ENCODE results near the gene PPP6R2. TPM values are rescaled to one million over a fixed set of nuclear protein-coding genes. Genes with fewer than 3 reads are reported as not detected.

PPP6R2 gene
- total and polyA plus RNA-seq, 9 of the 15 experiments (the other 6 are each of a cell fraction or from before 2014, with no cell fraction given) = 0.32 to 39.8 (median 21.4) TPM

DNA sequence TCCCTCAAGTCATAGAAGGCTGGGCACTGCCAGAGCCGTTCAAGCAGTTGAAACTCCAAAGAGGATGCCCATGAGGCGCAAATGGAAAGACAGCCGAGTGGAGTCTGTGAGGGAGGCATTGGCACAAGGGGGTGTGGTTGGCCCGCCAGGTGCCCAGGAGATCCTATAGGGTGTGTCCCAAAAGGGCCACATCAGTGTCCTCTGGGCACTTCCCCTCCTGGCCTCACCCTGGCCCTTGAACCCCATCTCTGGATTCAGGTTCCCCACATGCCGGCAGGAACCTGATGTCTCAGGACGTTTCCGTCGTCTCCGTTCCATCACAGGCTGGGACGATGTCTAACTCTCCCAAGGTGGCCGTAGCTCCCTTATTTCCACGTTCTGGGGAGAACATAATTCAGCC, 77.5 kb downstream of the PPP6R2 start:
- H3K9ac ChIP-seq (ENCODE audit: insufficient read depth in 1 of 2, low read depth in 2 of 2, low read length in 2 of 2) = no peak overlapping the region
- in situ Hi-C loops (cut with MboI) (no loop called here), intact Hi-C loops (cut with micrococcal nuclease) (no loop called here)
- H3K27me3 ChIP-seq (ENCODE audit: control insufficient read depth in 2 of 2, insufficient read depth in 2 of 2, low read length in 2 of 2) = no peaks in the 10 kb centered on the region
- H3K9me3 ChIP-seq (replicated peaks; ENCODE audit: control insufficient read depth, insufficient read depth, low read depth, low read length) = no peaks in the 10 kb centered on the region
- FAIRE-seq = no peak
- H3K4me3 ChIP-seq = no peak overlapping the region
- H2AFZ ChIP-seq (ENCODE audit: low read depth, low read length) = no peak overlapping the region
- ChIA-PET POLR2A (interaction anchor here (0.6 kb wide), 1 partner anchor 8 kb away, joined by 4 read pairs; no protein-coding TSS in a partner anchor), CTCF (ENCODE audit: low intra/inter-chr PET ratio) (no interaction called here)
- no TSS peak for BruUV-seq (replicated peaks)
- H4K20me1 ChIP-seq (replicated peaks; ENCODE audit: control insufficient read depth, insufficient read depth, low read length) = no peaks in the 10 kb centered on the region; the same call in 1 of the 2 replicates
- DNase-seq (ENCODE audit: extremely low read depth in 1 of 4, low spot score in 3 of 4) = no peak
- 96% methylated on average over 4 of the region's 12 CpGs for WGBS (ENCODE audit: insufficient coverage, low coverage, missing lambda C conversion rate)
- H3K4me1 ChIP-seq (replicated peaks in 1 of 2; ENCODE audit: control insufficient read depth in 2 of 2, insufficient read depth in 2 of 2, low read length in 2 of 2) = peaks cover 0 to 6% of the 10 kb centered on the region in 2 experiments; a peak in 2 of 5 replicates
- H3K9me1 ChIP-seq (ENCODE audit: control insufficient read depth, insufficient read depth, low read length) = no peaks in the 10 kb centered on the region
- H3K4me2 ChIP-seq (ENCODE audit: insufficient read depth, low read length) = no peak overlapping the region
- H3K27ac ChIP-seq (ENCODE audit: extremely low read depth, low read depth, low read length) = no peak overlapping the region
- H3K36me3 ChIP-seq (ENCODE audit: control insufficient read depth, insufficient read depth, low read length) = peaks cover 82% of the 10 kb centered on the region; the same call in 2 of the 3 replicates
- no peaks in the 10 kb centered on the region for H3K79me2 ChIP-seq (ENCODE audit: control insufficient read depth, insufficient read depth, low read length)
- TF ChIP-seq NCOA2 (IDR thresholded peaks at IDR 0.05; ENCODE audit: partially characterized antibody in 2 of 2) (no peak), HNRNPH1 (optimal IDR thresholded peaks at IDR 0.05; ENCODE audit: low read depth, low read length) (no peak)
- no peak for ATAC-seq

DNA sequence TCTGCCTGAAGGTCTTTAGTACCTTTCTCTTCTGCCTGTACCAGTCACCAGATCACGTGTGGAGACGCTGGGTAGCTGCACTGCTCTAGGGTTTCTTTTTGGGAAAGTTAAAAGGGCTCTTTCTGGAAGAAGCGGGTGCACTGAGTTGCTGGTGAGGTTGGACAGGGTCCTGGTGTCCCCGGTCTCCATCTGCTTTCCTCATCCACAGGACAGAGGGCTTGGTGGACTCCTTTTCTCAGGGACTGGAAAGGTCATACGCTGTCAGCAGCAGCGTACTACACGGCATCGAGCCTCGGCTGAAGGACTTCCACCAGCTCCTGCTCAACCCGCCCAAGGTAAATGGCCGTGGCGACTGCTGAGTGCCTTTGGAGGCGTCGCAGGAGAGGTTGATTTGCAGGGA, 78.9 kb downstream of the PPP6R2 start:
- intact Hi-C loops (cut with micrococcal nuclease) = no loop called here
- Histone ChIP-seq H3K36me3 (ENCODE audit: control insufficient read depth, insufficient read depth, low read length) (peaks cover 73% of the 10 kb centered on the region; the same call in 2 of the 3 replicates), H3K4me3 (no peak overlapping the region)
- TF ChIP-seq CHD4 (IDR thresholded peaks at IDR 0.05; ENCODE audit: insufficient read depth, insufficient replicate concordance, low read depth, low read length, poor library complexity, severe bottlenecking) (no peak), TEAD4 (IDR thresholded peaks at IDR 0.05; ENCODE audit: low read length) (no peak), TEAD4 (CRISPR knock-in tag; IDR thresholded peaks at IDR 0.05; ENCODE audit: borderline replicate concordance) (no peak), ZNF778 (CRISPR knock-in tag; IDR thresholded peaks at IDR 0.05) (no peak), PYGO2 (tag; IDR thresholded peaks at IDR 0.05) (no peak), SP2 (IDR thresholded peaks at IDR 0.05; ENCODE audit: extremely low read depth, low read depth, low read length, poor library complexity, severe bottlenecking) (no peak), RBM14 (IDR thresholded peaks at IDR 0.05; ENCODE audit: borderline replicate concordance, insufficient read depth, low read depth, low read length) (no peak), ESRRA (IDR thresholded peaks at IDR 0.05; ENCODE audit: borderline replicate concordance, low read depth) (no peak), NFXL1 (CRISPR knock-in tag; IDR thresholded peaks at IDR 0.05) (no peak), ATF1 (CRISPR knock-in tag; IDR thresholded peaks at IDR 0.05) (no peak), ATF1 (tag; IDR thresholded peaks at IDR 0.05) (no peak), ZEB2 (IDR thresholded peaks at IDR 0.05) (no peak), HDAC6 (IDR thresholded peaks at IDR 0.05; ENCODE audit: low read depth, low read length) (no peak), LARP7 (IDR thresholded peaks at IDR 0.05) (no peak), HNRNPH1 (optimal IDR thresholded peaks at IDR 0.05; ENCODE audit: low read depth, low read length) (no peak)
- TF ChIP-seq, protein P1, sequence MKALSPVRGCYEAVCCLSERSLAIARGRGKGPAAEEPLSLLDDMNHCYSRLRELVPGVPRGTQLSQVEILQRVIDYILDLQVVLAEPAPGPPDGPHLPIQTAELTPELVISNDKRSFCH (CRISPR knock-in tag; IDR thresholded peaks at IDR 0.05) = no peak
- TF ChIP-seq, protein P1 (tag; IDR thresholded peaks at IDR 0.05) = no peak

More for the DNA sequence above, 78.9 kb downstream of the PPP6R2 start:
- no peaks in the 10 kb centered on the region; the same call in 1 of the 2 replicates for H4K20me1 ChIP-seq (replicated peaks; ENCODE audit: control insufficient read depth, insufficient read depth, low read length)
- peaks cover 0 to 6% of the 10 kb centered on the region in 2 experiments; a peak in 2 of 5 replicates for H3K4me1 ChIP-seq (replicated peaks in 1 of 2; ENCODE audit: control insufficient read depth in 2 of 2, insufficient read depth in 2 of 2, low read length in 2 of 2)
- no TSS peak for BruUV-seq (replicated peaks)
- no peak overlapping the region for H3K27ac ChIP-seq (ENCODE audit: extremely low read depth, low read depth, low read length)
- H3K4me2 ChIP-seq (ENCODE audit: insufficient read depth, low read length) = no peak overlapping the region
- no peak overlapping the region for H2AFZ ChIP-seq (ENCODE audit: low read depth, low read length)
- no peak overlapping the region for H3K9ac ChIP-seq (ENCODE audit: insufficient read depth in 1 of 2, low read depth in 2 of 2, low read length in 2 of 2)
- no peak for ATAC-seq
- no peaks in the 10 kb centered on the region for H3K9me3 ChIP-seq (replicated peaks; ENCODE audit: control insufficient read depth, insufficient read depth, low read depth, low read length)
- 97% methylated on average over 13 of the region's 14 CpGs for WGBS (ENCODE audit: insufficient coverage, low coverage, missing lambda C conversion rate)
- CTCF ChIA-PET (ENCODE audit: low intra/inter-chr PET ratio) = no interaction called here
- POLR2A ChIA-PET = interaction anchor here (1.1 kb wide), 1 partner anchor 14 kb away, joined by 5 read pairs; no protein-coding TSS in a partner anchor
- H3K27me3 ChIP-seq (ENCODE audit: control insufficient read depth in 2 of 2, insufficient read depth in 2 of 2, low read length in 2 of 2) = no peaks in the 10 kb centered on the region
- no peak for FAIRE-seq
- no peaks in the 10 kb centered on the region for H3K79me2 ChIP-seq (ENCODE audit: control insufficient read depth, insufficient read depth, low read length)
- H3K9me1 ChIP-seq (ENCODE audit: control insufficient read depth, insufficient read depth, low read length) = no peaks in the 10 kb centered on the region
- in situ Hi-C loops (cut with MboI) = no loop called here
- no peak for DNase-seq (ENCODE audit: extremely low read depth in 1 of 4, low spot score in 3 of 4)
